ENCODE results near the gene KCNE3. TPM values are rescaled to one million over a fixed set of nuclear protein-coding genes. Genes with fewer than 3 reads are reported as not detected.

The KCNE3 gene
- total and polyA plus RNA-seq, 10 of the 15 experiments (the other 5 are each of a cell fraction or from before 2014, with no cell fraction given), result not detected

GRCh38 chr11:74479732-74480123 is 12.4 kb upstream of the KCNE3 start (continued):
- TF ChIP-seq CBX3 (IDR thresholded peaks at IDR 0.05; ENCODE audit: borderline replicate concordance, low read depth) (no peak), FOXK2 (IDR thresholded peaks at IDR 0.05) (no peak), IKZF2 (IDR thresholded peaks at IDR 0.05) (no peak), RELA (IDR thresholded peaks at IDR 0.05; ENCODE audit: borderline replicate concordance, partially characterized antibody) (no peak), TAF1 (IDR thresholded peaks at IDR 0.05; ENCODE audit: borderline replicate concordance, low read depth, low read length) (no peak), RAD51 (IDR thresholded peaks at IDR 0.05) (no peak), EGR1 (IDR thresholded peaks at IDR 0.05; ENCODE audit: borderline replicate concordance in 1 of 2, low read depth in 2 of 2, low read length in 2 of 2) (no peak), ZNF24 (IDR thresholded peaks at IDR 0.05) (no peak), JUND (IDR thresholded peaks at IDR 0.05; ENCODE audit: low read depth, low read length) (no peak)
- TF ChIP-seq, protein P1, sequence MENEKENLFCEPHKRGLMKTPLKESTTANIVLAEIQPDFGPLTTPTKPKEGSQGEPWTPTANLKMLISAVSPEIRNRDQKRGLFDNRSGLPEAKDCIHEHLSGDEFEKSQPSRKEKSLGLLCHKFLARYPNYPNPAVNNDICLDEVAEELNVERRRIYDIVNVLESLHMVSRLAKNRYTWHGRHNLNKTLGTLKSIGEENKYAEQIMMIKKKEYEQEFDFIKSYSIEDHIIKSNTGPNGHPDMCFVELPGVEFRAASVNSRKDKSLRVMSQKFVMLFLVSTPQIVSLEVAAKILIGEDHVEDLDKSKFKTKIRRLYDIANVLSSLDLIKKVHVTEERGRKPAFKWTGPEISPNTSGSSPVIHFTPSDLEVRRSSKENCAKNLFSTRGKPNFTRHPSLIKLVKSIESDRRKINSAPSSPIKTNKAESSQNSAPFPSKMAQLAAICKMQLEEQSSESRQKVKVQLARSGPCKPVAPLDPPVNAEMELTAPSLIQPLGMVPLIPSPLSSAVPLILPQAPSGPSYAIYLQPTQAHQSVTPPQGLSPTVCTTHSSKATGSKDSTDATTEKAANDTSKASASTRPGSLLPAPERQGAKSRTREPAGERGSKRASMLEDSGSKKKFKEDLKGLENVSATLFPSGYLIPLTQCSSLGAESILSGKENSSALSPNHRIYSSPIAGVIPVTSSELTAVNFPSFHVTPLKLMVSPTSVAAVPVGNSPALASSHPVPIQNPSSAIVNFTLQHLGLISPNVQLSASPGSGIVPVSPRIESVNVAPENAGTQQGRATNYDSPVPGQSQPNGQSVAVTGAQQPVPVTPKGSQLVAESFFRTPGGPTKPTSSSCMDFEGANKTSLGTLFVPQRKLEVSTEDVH (IDR thresholded peaks at IDR 0.05; ENCODE audit: low read depth, partially characterized antibody), result no peak
